Lower leg skin (tissue), 4 donors: Measurements from ENCODE around the gene DNASE1L3. TPM values are rescaled to one million over a fixed set of nuclear protein-coding genes. Genes with fewer than 3 reads are reported as not detected.
A peak's percentile ranks its signal among the peaks of the same experiment; 100 is the strongest.

ENCODE experiments used
- DNase-seq, 2 donors: peaks; one replicate each; pipeline ENCODE4 v3.0.0-alpha.2; 2019; ENCODE audit warnings: low spot score in 2 of 2
- H3K4me3 ChIP-seq: fragments of 200-600 bp; sonication (generic); 2 replicates; pipeline ENCODE4 v1.5.1; 2017; ENCODE audit warnings: mild to moderate bottlenecking, low read depth; ENCODE audit not compliant: poor library complexity, severe bottlenecking
- CTCF ChIP-seq, 3 donors: fragments of 450-650 bp; IDR thresholded peaks; one replicate each; pipeline ENCODE4 v1.5.1; 2016; ENCODE audit warnings: antibody characterized with exemption in 3 of 3, mild to moderate bottlenecking in 3 of 3, moderate library complexity in 2 of 3
- POLR2A ChIP-seq, 2 donors: fragments of 450-650 bp; IDR thresholded peaks; one replicate each; pipeline ENCODE4 v1.6.1; 2016 to 2017; ENCODE audit warnings: antibody characterized with exemption in 2 of 2, mild to moderate bottlenecking in 1 of 2, moderate library complexity in 1 of 2
- WGBS, 2 donors: methylation state at CpG; one replicate each; pipeline ENCODE4 v1.1.5; 2018; 5-methylcytosine and 5-hydroxymethylcytosine counted together
- intact Hi-C: fragments of 100-400 bp; cut with DNase I; formaldehyde crosslinking; loops from one replicate; pipeline ENCODE4 v1.15.0; 2023; ENCODE audit warnings: low total_unique reads
- total RNA-seq, 4 donors: library from RNA; depleted of rRNA; stranded (reverse); fragments of >200 nt; gene quantifications; one replicate each; pipeline ENCODE4 v1.1.0, GENCODE V29; 2016

The DNASE1L3 gene
- total RNA-seq, 4 donors from 2014 or later, result 0.76 to 8.1 (median 3.1) TPM

- H3K4me3 ChIP-seq, result no peak overlapping the region
- intact Hi-C loops, result no loop called here
- WGBS, 2 donors, result 81 to 89% methylated on average over 4 of the region's 4 CpGs
- no peak for TF ChIP-seq POLR2A (IDR thresholded peaks at IDR 0.05)
- TF ChIP-seq CTCF (IDR thresholded peaks at IDR 0.05), result no peak
- no peak for DNase-seq
These were observed 43.4 kb upstream of the DNASE1L3 start for GRCh38 chr3:58254144-58254543.

- DNase-seq, result no peak
- TF ChIP-seq POLR2A (IDR thresholded peaks at IDR 0.05), result no peak
- TF ChIP-seq CTCF (IDR thresholded peaks at IDR 0.05), result no peak
- intact Hi-C loops, result no loop called here
- 58 to 61% methylated on average over 3 of the region's 3 CpGs for WGBS, 2 donors
- no peak overlapping the region for H3K4me3 ChIP-seq
These were observed 40.9 kb upstream of the DNASE1L3 start for GRCh38 chr3:58251631-58252035.

DNA sequence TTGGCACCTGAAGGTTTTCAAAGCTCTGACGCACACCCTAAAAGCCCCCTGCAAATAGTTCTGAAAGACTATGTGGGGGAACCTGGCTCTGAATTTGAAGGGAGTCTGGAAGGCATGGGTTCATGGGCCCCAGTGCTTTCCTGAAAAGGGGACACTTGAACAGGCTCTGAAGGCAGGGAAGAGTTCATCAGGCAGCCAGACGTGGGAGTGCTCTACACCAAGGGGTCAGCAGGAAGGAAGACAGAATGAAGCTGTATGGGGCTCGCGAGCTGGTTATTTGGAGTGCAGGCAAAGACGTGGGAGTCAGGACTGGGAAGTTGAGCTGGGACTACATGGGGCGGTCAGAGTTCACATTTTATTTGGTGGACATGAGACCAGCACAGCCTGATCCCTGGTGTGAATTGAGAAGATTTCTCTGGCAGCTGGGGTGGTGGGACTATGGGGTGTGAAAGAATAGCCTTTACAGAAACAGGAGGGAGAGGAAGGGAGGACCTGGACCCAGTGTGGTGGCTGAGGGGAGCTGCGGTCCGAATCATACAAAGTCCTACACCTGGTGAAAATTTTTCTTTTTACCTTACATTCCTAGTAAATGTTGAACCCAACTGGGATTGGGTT, 39.4 kb upstream of the DNASE1L3 start:
- intact Hi-C loops, result no loop called here
- no peak for DNase-seq
- H3K4me3 ChIP-seq, result no peak overlapping the region
- no peak for TF ChIP-seq CTCF (IDR thresholded peaks at IDR 0.05)
- no peak for TF ChIP-seq POLR2A (IDR thresholded peaks at IDR 0.05)
- WGBS, 2 donors, result 81 to 85% methylated on average over 8 of the region's 8 CpGs

GRCh38 chr3:58249358-58250092, 38.8 kb upstream of the DNASE1L3 start:
- TF ChIP-seq CTCF (IDR thresholded peaks at IDR 0.05) (no peak), POLR2A (IDR thresholded peaks at IDR 0.05) (no peak)
- no peak overlapping the region for H3K4me3 ChIP-seq
- intact Hi-C loops, result no loop called here
- no peak for DNase-seq
- WGBS, 2 donors, result 52 to 53% methylated on average over 7 of the region's 7 CpGs

DNA sequence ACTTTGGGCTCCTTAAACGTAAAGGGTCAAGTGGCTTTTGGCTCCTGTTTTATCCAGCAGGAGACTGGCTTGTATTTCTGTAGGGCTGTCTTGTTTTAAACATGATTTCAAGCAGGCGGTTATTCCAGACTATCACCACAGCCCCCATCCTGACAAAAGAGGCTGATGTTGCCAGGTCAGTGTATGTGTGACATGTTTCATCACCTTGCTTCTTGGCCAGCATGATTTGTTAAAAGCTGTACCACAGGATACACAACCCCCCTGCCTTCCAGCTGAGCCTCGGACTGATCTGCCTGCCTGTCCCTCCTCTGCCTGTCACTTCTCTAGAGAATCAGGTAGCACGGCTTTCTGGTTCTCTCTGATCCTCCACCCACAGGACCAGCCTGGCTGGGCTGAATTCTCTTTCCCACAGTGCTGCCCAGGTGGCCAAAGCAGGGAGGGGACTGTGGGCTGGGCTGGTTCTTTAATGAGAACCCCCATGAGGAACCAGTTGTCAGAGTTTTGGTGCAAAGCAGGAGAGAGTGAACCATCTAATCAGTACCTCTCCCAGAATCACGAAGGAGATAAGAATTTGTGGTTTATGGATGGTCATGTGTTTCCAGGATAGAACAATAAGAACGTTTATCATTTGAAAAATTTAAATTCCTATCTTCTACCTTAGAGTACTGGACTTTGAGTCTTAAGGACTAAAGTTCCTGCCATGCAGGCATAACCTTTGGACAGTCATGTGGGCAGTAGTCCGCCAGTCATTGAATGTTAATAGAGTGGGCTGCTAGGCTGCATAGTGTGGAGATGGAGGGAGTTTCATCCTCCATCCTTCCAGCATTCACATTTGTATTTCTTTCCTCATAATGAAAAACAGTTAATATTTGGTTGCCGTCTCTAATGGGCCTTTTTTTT, 35.6 kb upstream of the DNASE1L3 start:
- 76 to 79% methylated on average over 8 of the region's 8 CpGs for WGBS, 2 donors
- peak in 1 of 2 donors; percentile 28 for DNase-seq
- H3K4me3 ChIP-seq, result no peak overlapping the region
- intact Hi-C loops, result no loop called here
- TF ChIP-seq CTCF (IDR thresholded peaks at IDR 0.05) (no peak), POLR2A (IDR thresholded peaks at IDR 0.05) (no peak)
